ENCODE results near the gene DNASE2.

The DNASE2 gene

DNA sequence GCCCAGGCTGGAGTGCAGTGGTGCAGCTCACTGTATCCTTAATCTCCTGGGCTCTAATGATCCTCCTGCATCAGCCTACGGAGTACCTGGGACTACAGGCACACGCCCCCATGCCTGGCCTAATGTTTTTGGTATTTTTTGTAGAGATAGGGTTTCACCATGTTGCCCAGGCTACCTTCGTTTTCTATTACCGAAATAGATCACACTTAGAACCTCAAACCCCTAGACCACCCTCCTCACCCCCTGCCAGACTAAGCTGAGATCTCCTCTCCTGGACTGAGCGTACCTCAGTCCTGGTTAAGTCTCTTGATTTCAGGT lies 5.4 kb upstream of the DNASE2 start:
- no peak for DNase-seq

DNA sequence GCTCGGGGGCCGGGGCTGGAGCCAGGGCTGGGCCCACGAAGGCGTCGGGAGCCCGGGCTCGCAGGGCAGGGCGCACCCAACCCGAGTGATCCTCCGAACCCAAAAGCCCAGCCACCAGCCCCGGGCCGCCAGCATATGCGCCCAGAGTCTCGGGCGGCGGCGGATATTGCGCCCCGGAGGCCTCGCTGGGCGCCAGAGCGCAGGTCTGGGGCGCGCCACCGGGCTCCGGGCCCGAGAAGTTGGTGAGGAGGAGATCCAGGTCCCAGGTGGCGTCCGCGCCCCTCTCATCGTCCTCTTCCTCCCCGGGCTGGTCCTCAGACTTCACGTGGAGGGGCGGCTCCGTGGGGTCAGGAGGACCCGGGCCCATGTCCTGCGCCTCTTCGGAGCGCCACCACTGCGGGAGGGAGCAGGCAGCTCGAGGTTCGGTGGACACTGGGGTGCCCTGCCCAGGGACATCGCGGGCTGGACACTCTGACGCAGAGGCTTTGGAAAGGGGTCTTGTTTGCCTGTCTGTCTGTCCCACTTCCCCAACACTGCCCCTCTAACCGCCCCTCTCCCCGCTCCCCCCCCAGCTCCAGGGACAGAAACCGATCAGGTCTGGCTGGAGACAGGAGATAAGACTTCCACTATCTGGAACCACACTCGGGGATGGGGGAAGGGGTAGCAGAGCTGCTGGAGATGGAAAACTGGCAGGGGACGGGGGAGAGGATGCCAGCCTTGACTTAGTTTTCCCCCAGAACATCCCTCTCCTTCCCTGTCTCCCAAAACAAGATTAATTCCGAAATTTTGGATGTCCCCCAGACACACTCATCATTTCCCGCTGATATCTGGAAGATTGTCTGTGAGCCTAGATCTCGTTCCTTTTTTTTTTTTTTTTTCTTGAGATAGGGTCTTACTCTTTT lies 4.8 kb upstream of the DNASE2 start:
- DNase-seq: no peak

DNA sequence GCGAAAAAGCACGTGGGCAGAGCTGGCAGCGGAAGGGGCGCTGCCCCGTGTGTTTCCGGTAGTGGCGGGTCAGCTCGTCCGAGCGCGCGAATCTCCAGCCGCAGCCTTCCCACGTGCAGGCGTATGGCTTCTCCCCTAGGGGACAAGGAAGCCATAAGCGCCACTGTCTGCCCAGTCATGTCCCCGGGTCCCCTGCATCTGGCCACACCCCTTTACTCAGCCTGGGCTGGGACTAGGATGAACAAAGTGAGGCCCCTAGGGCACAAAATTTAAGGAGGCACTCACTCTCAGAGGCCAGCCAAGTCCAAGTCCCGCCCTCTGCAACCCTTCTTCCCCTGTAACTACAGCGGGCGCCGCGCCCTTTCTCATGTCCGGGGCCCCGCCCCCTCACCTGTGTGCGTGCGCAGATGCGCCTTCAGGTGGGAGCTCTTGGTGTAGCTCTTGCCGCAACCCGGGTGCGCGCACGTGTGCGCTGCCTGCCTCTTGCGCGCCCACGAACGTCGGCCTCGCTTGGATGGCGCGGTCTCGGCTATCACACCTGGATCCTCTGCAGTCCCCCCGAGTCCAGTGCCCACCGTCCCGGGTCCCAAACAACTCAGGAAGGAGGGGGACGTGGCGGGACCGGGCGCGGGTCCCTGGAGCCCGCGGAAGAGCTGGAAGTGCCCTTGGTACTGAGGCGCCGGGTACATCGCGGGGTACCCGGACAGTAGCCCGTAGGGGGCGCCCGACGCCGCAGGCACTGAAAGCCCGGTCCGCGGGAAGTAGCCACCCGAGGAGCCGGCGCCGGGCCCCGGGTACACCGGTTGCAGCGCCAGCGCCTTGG lies 3.9 kb upstream of the DNASE2 start:
- no peak for DNase-seq

DNA sequence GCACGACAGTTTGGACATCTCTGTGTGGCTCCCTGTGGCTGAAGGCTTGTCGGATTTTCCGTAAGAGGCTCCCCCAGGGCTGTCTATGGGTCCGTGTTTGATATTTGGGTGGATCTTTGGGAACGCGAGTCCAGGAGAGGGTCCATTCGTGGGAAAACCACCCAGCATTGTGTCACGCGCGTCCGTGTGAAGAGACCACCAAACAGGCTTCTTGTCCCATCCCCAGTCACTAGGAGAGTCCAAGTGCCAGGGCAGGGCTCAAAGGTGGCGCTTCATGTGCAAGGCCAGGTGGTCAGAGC lies 3.3 kb upstream of the DNASE2 start:
- no peak for DNase-seq

DNA sequence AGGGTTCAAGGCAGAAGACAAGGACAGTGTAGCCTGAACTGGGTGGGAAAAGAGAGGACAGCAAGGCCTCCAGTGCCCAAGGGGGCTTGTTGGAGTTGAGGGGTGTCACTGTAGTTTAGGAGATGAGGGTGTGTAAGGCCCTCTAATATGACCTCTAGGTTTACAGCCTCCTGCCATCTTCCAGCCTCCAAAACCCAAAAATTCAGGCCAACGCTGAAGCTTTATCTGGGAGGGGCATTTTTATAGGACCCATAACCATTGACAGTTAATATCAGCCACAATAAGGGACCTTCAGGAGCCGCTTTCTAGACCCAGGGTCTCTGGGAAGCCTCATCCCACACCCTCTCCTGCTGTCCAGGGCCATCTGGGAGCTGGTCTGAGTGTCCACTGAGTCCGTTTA lies 3.0 kb upstream of the DNASE2 start:
- no peak for DNase-seq

DNA sequence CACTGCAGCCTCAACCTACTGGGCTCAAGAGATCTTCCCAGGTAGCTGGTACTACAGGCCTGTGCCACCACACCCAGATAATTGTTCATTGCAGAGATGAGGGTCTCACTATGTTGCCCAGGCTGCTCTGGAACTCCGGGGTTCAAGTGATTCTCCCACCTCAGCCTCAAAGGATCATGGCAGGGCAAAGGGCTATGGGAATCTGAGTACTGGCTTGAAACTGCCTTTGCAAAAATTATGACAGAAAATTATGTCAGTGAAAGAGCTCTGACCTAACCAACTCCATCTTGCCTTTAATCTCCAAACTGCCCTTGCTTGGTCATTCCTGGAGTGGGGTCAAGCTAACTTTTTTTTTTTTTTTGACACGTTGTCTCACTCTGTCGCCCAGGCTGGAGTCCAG lies 1.3 kb upstream of the DNASE2 start:
- no peak for DNase-seq

DNA sequence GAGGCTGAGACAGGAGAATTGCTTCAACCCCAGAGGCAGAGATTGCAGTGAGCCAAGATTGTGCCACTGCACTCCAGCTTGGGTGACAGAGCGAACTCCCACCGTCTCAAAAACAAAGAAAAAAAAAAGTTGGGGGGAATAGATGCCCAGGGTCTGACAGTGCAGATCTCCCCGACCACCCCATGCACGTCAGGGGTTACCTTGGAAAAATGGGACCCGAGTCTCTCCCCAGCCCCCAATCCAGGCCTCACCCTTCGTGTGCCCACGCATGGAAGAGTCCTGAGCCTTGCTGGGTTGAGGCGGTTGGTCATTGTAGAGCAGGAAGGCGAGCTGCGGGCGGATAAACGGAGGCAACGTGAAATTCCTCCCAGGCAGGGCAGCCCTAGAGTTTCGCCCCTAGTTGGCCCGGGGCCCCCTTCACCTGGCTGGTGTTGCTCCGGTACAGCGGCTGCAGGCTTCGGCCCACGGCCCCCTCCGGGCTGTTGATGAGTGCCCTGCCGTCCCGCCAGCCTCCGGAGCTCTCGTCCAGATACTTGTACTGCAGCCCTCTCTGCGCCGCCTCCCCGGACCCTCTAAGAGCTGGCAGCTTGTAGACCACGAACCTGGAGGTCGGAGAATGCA lies 588 bp downstream of the DNASE2 start:
- DNase-seq: peak in 1 of 2 experiments; percentile 28

DNA sequence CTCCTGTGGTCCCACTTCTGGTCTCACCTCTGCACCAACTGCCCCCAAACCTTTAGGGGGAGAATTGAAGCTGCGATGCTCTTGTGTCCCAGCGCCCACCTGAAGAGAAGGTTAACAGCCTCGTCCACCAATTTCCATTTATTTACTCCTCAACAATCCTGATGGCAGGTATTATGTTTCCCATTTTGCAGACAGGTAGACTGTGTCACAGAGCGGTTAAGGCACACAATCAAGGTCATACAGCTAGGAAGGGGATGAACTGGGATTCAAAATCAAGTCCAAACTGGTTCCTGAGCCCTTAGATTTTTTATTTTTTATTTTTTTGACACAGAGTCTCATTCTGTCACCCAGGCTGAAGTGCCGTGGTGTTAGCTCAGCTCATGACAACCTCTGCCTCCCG lies 6.2 kb downstream of the DNASE2 start:
- DNase-seq: no peak

DNA sequence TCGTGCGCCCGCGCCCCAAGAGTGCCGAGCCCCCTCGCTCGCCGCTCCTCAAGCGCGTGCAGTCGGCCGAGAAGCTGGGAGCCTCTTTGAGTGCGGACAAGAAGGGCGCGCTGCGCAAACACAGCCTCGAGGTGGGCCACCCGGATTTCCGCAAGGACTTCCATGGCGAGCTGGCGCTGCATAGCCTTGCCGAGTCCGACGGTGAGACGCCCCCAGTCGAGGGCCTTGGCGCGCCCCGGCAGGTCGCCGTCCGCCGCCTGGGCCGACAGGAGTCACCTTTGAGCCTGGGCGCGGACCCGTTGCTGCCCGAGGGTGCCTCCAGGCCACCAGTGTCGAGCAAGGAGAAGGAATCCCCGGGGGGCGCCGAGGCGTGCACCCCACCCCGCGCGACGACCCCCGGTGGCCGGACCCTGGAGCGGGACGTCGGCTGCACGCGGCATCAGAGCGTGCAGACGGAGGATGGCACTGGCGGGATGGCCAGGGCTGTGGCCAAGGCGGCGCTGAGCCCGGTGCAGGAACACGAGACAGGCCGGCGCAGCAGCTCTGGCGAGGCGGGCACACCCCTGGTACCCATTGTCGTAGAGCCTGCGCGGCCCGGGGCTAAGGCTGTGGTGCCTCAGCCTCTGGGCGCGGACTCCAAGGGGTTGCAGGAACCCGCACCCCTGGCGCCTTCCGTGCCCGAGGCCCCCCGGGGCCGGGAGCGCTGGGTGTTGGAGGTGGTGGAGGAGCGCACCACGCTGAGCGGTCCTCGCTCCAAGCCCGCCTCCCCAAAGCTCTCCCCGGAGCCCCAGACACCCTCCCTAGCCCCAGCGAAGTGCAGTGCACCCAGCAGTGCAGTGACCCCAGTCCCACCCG lies 7.1 kb downstream of the DNASE2 start:
- DNase-seq: no peak

DNA sequence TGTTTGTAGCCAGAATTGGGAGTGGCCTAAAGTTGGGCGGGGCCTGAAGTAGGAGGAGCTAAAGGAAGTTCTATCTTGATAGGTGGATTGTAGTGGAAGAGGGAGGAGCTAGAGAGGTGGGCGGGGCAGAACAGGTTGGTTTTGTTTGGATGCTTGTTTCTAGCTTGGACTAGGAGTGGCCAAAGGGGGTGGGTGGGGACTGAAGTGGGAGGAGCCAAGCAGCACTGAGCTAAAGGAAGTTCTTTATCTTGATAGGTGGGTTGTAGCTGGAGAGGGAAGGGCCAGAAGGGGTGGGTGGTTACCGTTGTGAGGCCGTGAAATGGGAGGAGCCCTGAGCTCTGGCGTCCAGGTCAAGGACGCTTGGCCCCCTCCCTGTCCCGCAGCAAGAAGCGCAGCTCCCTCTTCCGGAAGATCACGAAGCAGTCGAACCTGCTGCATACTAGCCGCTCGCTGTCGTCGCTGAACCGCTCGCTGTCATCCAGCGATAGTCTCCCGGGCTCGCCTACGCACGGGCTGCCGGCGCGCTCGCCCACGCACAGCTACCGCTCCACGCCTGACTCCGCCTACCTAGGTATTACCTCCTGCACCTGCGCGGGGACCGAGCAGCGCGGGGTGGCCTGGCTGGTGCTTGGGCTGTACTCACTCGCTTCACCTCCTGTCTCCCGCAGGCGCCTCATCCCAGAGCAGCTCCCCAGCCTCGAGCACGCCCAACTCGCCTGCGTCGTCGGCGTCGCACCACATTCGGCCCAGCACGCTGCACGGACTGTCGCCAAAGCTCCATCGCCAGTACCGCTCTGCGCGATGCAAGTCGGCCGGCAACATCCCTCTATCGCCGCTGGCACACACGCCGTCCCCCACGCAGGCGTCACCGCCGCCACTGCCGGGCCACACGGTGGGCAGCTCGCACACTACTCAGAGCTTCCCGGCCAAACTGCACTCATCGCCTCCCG lies 8.0 kb downstream of the DNASE2 start:
- DNase-seq: no peak

DNA sequence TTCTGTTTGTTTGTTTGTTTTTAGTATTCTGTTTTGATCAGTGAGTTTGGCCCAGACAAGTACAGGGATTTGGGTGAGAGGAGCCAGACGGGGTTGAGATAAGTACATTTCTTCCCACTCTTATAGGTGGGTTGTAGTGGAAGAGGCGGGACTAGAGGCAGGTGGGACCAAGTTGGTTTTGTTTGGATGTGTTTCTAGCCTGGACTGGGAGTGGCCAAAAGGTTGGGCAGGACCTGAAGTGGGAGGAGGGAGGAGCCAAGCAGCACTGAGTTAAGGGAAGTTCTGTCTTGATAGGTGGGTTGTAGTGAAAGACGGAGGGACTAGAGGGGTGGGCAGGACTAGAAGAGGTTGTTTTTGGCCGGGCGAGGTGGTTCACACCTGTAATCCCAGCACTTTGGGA lies 9.0 kb downstream of the DNASE2 start:
- DNase-seq: no peak

DNA sequence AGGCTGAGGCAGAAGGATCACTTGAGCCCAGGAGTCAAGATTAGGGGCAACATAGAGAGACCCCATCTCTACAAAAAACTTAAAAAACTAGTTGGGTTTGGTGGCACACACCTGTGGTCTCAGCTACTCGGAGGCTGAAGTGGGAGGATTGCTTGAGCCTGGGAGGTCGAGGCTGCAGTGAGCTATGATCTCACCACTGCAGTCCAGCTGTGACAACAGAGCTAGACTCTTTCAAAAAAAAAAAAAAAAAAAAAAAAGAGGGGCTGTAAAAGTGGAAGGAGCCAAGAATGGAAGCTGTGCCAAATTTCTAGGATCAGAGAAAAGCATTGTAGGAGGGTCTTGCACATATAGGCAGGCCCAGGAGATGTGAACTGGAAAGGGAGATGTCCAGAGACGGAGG lies 9.6 kb downstream of the DNASE2 start:
- no peak for DNase-seq

DNA sequence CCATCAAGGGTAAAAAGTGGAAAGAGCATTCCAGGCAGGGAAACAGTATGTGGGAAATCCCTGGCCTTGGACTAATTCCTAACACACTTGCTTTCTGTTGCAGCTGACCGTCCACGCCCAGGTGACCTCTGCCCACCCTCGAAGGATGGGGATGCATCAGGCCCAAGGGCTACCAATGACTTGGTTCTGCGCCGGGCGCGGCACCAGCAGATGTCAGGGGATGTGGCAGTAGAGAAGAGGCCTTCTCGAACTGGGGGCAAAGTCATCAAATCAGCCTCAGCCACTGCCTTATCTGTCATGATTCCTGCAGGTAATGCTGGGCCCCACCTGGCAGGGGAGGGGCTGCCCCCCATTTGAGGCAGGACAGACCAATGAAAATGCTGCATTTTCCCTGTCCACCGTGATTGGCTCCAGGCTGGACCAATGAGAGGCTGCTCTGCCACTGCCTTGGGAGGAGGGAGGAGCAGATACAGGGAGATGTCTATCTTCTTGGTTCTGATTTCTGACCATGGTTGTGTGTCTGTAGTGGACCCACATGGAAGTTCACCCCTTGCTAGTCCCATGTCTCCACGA lies 12.6 kb downstream of the DNASE2 start:
- DNase-seq: no peak

DNA sequence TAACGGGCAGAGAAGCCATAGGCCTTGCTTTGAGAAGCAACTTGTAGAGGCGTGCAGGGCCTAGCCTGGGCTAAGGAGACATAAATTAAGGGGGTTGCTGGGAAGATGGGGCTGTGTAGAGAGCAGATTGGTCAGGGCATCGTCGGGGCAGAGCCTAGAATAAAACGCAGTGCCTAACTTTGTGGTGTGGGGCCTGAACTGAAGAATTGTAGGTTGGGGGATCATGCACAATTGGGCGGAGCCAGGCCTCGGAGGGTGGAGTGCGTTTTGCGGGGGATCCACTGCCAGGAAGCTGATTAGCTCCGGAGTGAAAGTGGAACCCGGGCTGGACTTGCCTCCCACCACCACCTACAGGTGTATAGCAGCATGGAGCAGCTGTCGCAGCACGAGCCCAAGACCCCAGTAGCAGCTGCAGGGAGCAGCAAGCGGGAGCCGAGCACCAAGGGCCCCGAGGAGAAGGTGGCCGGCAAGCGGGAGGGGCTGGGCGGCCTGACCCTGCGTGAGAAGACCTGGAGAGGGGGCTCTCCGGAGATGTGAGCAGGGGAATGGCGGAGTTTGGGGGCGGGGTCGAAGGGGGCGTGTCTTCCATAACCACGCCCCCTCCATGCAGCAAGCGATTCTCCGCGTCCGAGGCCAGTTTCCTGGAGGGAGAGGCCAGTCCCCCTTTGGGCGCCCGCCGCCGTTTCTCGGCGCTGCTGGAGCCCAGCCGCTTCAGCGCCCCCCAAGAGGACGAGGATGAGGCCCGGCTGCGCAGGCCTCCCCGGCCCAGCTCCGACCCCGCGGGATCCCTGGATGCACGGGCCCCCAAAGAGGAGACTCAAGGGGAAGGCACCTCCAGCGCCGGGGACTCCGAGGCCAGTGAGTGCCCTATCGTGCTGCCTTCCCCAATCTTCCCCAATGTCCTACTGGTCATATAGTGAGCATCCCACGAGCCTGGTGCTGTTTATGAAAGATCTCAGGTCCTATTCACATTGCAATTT lies 13.8 kb downstream of the DNASE2 start:
- DNase-seq: no peak

DNA sequence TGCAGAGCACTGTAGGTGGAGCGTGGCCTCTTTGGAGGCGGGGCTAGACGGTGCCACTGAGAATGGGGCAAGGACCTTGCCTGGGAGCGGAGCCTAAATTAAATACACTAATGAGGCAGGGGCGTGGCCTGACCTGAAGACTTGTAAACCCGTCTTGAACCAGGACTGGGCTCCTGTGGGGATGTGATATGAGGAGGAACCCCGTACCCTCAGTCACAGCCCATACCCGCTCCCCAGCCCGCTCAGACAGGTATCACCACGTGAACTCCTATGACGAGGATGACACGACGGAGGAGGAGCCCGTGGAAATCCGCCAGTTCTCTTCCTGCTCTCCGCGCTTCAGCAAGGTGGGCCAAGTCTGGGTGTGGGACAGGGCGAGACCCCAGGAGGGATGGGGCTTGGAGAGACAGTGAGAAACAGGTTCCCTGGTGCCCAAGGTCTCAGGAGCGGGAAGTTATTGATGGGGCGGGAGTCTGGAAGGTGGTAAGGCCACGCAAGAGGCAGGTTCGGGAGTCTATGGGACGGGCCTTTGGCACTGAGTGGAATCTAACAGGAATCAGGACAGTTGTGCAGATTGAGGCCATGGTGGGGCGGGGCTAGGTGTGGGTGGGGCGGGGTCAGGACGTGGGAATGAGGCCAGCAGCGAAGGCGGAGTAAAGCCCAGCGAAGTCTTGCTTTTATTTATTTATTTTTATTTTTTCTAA lies 14.7 kb downstream of the DNASE2 start:
- no peak for DNase-seq

DNA sequence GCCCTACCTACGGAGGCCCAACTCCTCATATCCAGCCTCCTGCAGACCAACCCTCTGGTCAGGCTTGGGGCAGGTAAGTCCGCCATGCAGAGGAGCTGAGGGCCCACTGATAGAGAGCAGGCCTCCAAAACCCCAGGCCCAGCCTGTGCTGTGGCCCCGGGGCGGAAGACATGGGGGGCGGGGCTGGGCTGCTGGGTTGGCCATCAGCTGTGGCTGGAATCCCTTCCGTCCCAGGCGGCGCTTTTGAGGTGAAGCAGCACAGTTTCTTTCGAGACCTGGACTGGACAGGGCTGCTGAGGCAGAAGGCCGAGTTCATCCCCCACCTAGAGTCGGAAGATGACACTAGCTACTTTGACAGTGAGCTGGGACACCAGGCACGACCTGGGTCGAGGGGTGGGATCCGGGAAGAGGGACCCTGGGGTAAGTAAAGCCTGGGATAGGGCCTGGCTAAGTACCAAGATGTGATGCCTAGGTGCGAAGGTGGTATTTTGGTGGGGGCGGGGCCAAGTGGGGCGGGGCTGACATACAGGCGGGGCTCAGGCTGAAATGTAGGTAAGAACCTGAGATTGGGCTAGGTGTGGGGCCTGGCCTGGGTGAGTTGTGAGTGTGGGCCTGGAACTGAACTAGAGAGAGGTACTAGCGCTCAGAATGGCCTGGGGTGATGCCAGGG lies 15.4 kb downstream of the DNASE2 start:
- no peak for DNase-seq

DNA sequence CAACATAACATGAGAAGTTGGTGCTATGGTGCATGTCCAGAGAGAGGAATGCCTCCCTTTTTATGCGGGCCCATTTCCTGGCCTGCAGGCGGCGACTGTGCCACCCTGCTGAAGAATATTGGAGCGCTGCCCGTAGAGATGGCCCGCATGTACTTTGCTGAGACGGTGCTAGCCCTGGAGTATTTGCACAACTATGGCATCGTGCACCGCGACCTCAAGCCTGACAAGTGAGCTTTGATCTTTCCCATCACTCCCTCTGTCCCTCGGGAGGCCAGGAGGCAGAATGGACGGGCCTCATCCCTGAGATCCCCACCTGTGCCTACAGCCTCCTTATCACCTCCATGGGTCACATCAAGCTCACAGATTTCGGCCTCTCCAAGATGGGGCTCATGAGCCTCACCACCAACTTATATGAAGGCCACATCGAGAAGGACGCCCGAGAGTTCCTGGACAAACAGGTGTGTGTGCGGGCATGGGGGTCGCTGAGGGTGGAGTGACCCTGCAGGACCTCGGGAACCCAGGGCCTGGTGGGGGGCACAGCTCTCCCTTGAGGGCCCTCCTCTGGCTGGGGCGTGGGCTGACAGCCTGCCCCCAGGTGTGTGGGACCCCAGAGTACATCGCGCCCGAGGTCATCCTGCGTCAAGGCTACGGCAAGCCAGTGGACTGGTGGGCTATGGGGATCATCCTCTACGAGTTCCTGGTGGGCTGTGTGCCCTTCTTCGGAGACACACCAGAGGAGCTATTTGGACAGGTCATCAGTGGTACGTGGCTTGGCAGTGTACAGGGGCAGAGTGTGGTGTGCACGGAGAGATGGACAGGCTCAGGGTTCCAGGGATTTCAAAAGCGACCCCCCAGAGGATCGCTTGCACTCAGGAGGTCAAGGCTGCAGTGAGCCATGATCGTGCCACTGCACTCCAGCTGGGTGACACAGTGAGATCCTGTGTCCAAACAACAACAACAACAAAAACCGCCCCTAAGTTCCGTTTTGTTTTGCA lies 16.2 kb downstream of the DNASE2 start:
- DNase-seq: no peak

DNA sequence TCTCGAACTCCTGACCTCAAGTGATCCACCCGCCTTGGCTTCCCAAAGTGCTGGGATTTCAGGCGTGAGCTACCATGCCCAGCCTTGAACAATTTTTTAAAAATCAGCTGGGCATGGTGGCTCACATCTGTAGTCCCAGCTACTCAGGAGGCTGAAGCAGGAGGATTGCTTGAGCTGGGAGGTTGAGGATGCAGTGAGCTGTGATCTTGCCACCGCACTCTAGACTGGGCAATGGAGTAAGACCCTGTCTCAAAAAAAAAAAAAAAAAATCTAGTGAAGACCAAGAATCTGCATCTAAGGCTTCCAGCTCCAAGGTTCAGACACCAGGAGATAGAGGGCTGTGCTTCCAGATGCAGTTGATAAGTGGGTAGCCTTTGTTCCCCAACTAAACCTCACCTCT lies 17.1 kb downstream of the DNASE2 start:
- DNase-seq: no peak

Data from cerebellar nuclear complex (tissue), 1 donor.